CD4-positive, alpha-beta T cell treated with Interferon gamma for 1 hour (primary cell): ENCODE results near the gene ALOX5AP.

Experiments
- DNase-seq: peaks from one replicate; pipeline ENCODE4 v3.0.0-alpha.2; 2020

ALOX5AP gene

GRCh38 chr13:30735025-30735871 lies at the start of gene ALOX5AP:
TSS of gene ALOX5AP (plus strand) at chr13:30735543. CDS start at chr13:30735606, 63 bp downstream.
- DNase-seq, result peak; percentile 62

- DNase-seq, result no peak
Measured at GRCh38 chr13:30685987-30686386, 49.4 kb upstream of the ALOX5AP start.

GRCh38 chr13:30687601-30688000 lies 47.7 kb upstream of the ALOX5AP start:
- no peak for DNase-seq

- no peak for DNase-seq
Measured at GRCh38 chr13:30689752-30690151, 45.6 kb upstream of the ALOX5AP start.

- DNase-seq, result peak; percentile 59
Measured at GRCh38 chr13:30690282-30691188, 44.8 kb upstream of the ALOX5AP start.

- no peak for DNase-seq
Measured at GRCh38 chr13:30692113-30692512, 43.2 kb upstream of the ALOX5AP start.

GRCh38 chr13:30696278-30697176 lies 38.8 kb upstream of the ALOX5AP start:
- DNase-seq, result no peak

- DNase-seq, result no peak
Measured at GRCh38 chr13:30697177-30697953, 38.0 kb upstream of the ALOX5AP start.

- DNase-seq, result no peak
Measured at GRCh38 chr13:30697996-30698401, 37.3 kb upstream of the ALOX5AP start.

GRCh38 chr13:30698488-30699005 lies 36.8 kb upstream of the ALOX5AP start:
- no peak for DNase-seq

- no peak for DNase-seq
Measured at GRCh38 chr13:30700364-30700763, 35.0 kb upstream of the ALOX5AP start.

- DNase-seq, result no peak
Measured at GRCh38 chr13:30702006-30702405, 33.3 kb upstream of the ALOX5AP start.

GRCh38 chr13:30704596-30704995 lies 30.7 kb upstream of the ALOX5AP start:
- DNase-seq, result no peak

GRCh38 chr13:30705680-30706079 lies 29.7 kb upstream of the ALOX5AP start:
- DNase-seq, result no peak

- DNase-seq, result no peak
Measured at GRCh38 chr13:30708541-30708940, 26.8 kb upstream of the ALOX5AP start.

GRCh38 chr13:30710442-30710841 lies 24.9 kb upstream of the ALOX5AP start:
- DNase-seq, result no peak

- no peak for DNase-seq
Measured at GRCh38 chr13:30711375-30711774, 24.0 kb upstream of the ALOX5AP start.

- no peak for DNase-seq
Measured at GRCh38 chr13:30711837-30712236, 23.5 kb upstream of the ALOX5AP start.

GRCh38 chr13:30712536-30713532 lies 22.5 kb upstream of the ALOX5AP start:
- DNase-seq, result peak; percentile 77
